PC-3 (cell line): ENCODE data around the gene DDX39A.

Experiments
- CTCF ChIP-seq: fragments of 300-600 bp; sonication (generic); conservative IDR thresholded peaks from 2 replicates; pipeline ENCODE4 v1.5.1; 2017; ENCODE audit warnings: antibody characterized with exemption, low read depth, mild to moderate bottlenecking, low read length
- EZH2 ChIP-seq: fragments of 300-600 bp; sonication (generic); IDR thresholded peaks from one replicate; pipeline ENCODE4 v1.6.1; 2017; ENCODE audit warnings: antibody characterized with exemption, mild to moderate bottlenecking, low read length; ENCODE audit not compliant: unreplicated experiment
- EZH2phosphoT487 ChIP-seq: fragments of 300-600 bp; sonication (generic); IDR thresholded peaks from 2 replicates; pipeline ENCODE4 v1.6.1; 2018; ENCODE audit warnings: mild to moderate bottlenecking, antibody characterized with exemption, low read length, borderline replicate concordance

- TF ChIP-seq CTCF (no peak), EZH2 (no peak), EZH2phosphoT487 (no peak)
These were observed 47.8 kb downstream of the DDX39A start for GRCh38 chr19:14371301-14371821.
